Fibroblast of villous mesenchyme (primary cell): ENCODE results near the gene RFXANK. TPM values are rescaled to one million over a fixed set of nuclear protein-coding genes. Genes with fewer than 3 reads are reported as not detected.
A peak's percentile ranks its signal among the peaks of the same experiment; 100 is the strongest.

Source experiments
- DNase-seq: peaks from one replicate; pipeline ENCODE4 v3.0.0-alpha.2; 2010; ENCODE audit warnings: low read depth
- H3K4me3 ChIP-seq: 2 replicates; pipeline ENCODE4 v1.5.1; 2011; ENCODE audit warnings: low read depth, mild to moderate bottlenecking, low read length
- CTCF ChIP-seq: IDR thresholded peaks from 2 replicates; pipeline ENCODE4 v1.5.1; 2012; ENCODE audit warnings: low read depth, mild to moderate bottlenecking, low read length; ENCODE audit not compliant: insufficient read depth
- total RNA-seq: library from RNA; depleted of rRNA; stranded (reverse); fragments of >200 nt; gene quantifications from 2 replicates; pipeline ENCODE4 v1.2.3, GENCODE V29; 2012

RFXANK gene
- total RNA-seq, 1 donor, result 57.9 TPM

- no peak for TF ChIP-seq CTCF
- H3K4me3 ChIP-seq, result peak overlapping the region; percentile 30
- DNase-seq, result no peak
These were observed 32.2 kb downstream of the RFXANK start for GRCh38 chr19:19224150-19224851.

- H3K4me3 ChIP-seq, result peak overlapping the region; percentile 30
- peak; percentile 79 for DNase-seq
- TF ChIP-seq CTCF, result peak; percentile 74
These were observed 32.9 kb downstream of the RFXANK start for GRCh38 chr19:19224852-19225494.

- TF ChIP-seq CTCF, result no peak
- DNase-seq, result no peak
- no peak overlapping the region for H3K4me3 ChIP-seq
These were observed 34.1 kb downstream of the RFXANK start for GRCh38 chr19:19226204-19226603.

GRCh38 chr19:19226663-19227062 is 34.6 kb downstream of the RFXANK start:
- TF ChIP-seq CTCF, result no peak
- no peak for DNase-seq
- H3K4me3 ChIP-seq, result no peak overlapping the region

- DNase-seq, result no peak
- TF ChIP-seq CTCF, result no peak
- H3K4me3 ChIP-seq, result no peak overlapping the region
These were observed 35.2 kb downstream of the RFXANK start for GRCh38 chr19:19227217-19227616.

- H3K4me3 ChIP-seq, result no peak overlapping the region
- DNase-seq, result no peak
- TF ChIP-seq CTCF, result no peak
These were observed 37.6 kb downstream of the RFXANK start for GRCh38 chr19:19229701-19230100.
